C4-2B (cell line): Measurements from ENCODE around the gene ABCA9.

Source experiments
- CTCF ChIP-seq: fragments of 450-650 bp; conservative IDR thresholded peaks from 2 replicates; pipeline ENCODE4 v1.5.1; 2017; ENCODE audit warnings: mild to moderate bottlenecking
- ZFX ChIP-seq: fragments of 450-650 bp; IDR thresholded peaks from 2 replicates; pipeline ENCODE4 v1.6.1; 2017

GRCh38 chr17:68943123-68943811 is 117.5 kb downstream of the ABCA9 start:
- no peak for TF ChIP-seq CTCF
- no peak for TF ChIP-seq ZFX
